ENCODE measurements around the gene FITM1. TPM values are rescaled to one million over a fixed set of nuclear protein-coding genes. Genes with fewer than 3 reads are reported as not detected.

The FITM1 gene
- polyA plus RNA-seq, 1 donor from 2014 or later: 0.88 TPM

DNA sequence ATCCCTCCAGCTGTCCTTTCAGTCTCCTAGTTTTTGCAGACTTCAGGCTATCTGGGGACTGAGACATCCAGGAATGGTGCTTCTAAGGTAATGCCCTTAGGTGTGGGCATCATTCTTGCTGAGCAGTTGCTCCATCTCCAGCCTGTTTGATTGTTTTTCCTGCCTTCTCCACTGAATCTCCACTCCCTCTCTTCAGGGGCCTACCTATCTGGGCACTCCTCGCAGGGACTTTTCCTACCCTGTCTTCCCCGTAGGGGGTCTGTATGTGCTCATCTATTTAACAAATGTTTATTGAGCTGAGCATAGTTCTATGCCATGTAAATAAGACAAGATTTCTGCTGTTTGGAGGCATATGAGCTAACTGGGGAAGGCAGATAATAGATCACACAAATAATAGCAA lies 2.5 kb downstream of the FITM1 start:
- H3K9me2 ChIP-seq (ENCODE audit: insufficient read depth, low read length): no peaks in the 10 kb centered on the region
- H3K79me2 ChIP-seq (replicated peaks; ENCODE audit: insufficient read depth, low read length): no peaks in the 10 kb centered on the region
- H3K9ac ChIP-seq (ENCODE audit: low read length): no peak overlapping the region
- H2AFZ ChIP-seq (ENCODE audit: low read depth, low read length): no peak overlapping the region
- no peaks in the 10 kb centered on the region for H3K9me3 ChIP-seq (ENCODE audit: low read length)
- H3K4me2 ChIP-seq (ENCODE audit: low read length): no peak overlapping the region
- H3K4me3 ChIP-seq (ENCODE audit: low read length): no peak overlapping the region
- H3K36me3 ChIP-seq (ENCODE audit: insufficient read depth, low read length): no peaks in the 10 kb centered on the region
- TF ChIP-seq, protein P1, sequence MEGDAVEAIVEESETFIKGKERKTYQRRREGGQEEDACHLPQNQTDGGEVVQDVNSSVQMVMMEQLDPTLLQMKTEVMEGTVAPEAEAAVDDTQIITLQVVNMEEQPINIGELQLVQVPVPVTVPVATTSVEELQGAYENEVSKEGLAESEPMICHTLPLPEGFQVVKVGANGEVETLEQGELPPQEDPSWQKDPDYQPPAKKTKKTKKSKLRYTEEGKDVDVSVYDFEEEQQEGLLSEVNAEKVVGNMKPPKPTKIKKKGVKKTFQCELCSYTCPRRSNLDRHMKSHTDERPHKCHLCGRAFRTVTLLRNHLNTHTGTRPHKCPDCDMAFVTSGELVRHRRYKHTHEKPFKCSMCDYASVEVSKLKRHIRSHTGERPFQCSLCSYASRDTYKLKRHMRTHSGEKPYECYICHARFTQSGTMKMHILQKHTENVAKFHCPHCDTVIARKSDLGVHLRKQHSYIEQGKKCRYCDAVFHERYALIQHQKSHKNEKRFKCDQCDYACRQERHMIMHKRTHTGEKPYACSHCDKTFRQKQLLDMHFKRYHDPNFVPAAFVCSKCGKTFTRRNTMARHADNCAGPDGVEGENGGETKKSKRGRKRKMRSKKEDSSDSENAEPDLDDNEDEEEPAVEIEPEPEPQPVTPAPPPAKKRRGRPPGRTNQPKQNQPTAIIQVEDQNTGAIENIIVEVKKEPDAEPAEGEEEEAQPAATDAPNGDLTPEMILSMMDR (IDR thresholded peaks at IDR 0.05; ENCODE audit: poor library complexity, severe bottlenecking): no peak
- TF ChIP-seq, protein P2, sequence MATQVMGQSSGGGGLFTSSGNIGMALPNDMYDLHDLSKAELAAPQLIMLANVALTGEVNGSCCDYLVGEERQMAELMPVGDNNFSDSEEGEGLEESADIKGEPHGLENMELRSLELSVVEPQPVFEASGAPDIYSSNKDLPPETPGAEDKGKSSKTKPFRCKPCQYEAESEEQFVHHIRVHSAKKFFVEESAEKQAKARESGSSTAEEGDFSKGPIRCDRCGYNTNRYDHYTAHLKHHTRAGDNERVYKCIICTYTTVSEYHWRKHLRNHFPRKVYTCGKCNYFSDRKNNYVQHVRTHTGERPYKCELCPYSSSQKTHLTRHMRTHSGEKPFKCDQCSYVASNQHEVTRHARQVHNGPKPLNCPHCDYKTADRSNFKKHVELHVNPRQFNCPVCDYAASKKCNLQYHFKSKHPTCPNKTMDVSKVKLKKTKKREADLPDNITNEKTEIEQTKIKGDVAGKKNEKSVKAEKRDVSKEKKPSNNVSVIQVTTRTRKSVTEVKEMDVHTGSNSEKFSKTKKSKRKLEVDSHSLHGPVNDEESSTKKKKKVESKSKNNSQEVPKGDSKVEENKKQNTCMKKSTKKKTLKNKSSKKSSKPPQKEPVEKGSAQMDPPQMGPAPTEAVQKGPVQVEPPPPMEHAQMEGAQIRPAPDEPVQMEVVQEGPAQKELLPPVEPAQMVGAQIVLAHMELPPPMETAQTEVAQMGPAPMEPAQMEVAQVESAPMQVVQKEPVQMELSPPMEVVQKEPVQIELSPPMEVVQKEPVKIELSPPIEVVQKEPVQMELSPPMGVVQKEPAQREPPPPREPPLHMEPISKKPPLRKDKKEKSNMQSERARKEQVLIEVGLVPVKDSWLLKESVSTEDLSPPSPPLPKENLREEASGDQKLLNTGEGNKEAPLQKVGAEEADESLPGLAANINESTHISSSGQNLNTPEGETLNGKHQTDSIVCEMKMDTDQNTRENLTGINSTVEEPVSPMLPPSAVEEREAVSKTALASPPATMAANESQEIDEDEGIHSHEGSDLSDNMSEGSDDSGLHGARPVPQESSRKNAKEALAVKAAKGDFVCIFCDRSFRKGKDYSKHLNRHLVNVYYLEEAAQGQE (IDR thresholded peaks at IDR 0.05; ENCODE audit: borderline replicate concordance): no peak
- no peak for TF ChIP-seq EZH2 (IDR thresholded peaks at IDR 0.05; ENCODE audit: borderline replicate concordance, insufficient read depth, low read length, poor library complexity, severe bottlenecking)
- no peak for TF ChIP-seq EP300 (conservative IDR thresholded peaks at IDR 0.05; ENCODE audit: poor library complexity, severe bottlenecking)
- TF ChIP-seq SMC3 (conservative IDR thresholded peaks at IDR 0.05; ENCODE audit: poor library complexity): no peak
- no peak for TF ChIP-seq TAF1 (IDR thresholded peaks at IDR 0.05; ENCODE audit: low read depth)
- H4K20me1 ChIP-seq (ENCODE audit: insufficient read depth): no peaks in the 10 kb centered on the region
- H3K27ac ChIP-seq (ENCODE audit: low read length): no peak overlapping the region
- H3F3A ChIP-seq (ENCODE audit: insufficient read depth, low read length, poor library complexity, severe bottlenecking): no peaks in the 10 kb centered on the region
- H3K27me3 ChIP-seq (ENCODE audit: insufficient read depth, low read depth, low read length): no peaks in the 10 kb centered on the region

DNA sequence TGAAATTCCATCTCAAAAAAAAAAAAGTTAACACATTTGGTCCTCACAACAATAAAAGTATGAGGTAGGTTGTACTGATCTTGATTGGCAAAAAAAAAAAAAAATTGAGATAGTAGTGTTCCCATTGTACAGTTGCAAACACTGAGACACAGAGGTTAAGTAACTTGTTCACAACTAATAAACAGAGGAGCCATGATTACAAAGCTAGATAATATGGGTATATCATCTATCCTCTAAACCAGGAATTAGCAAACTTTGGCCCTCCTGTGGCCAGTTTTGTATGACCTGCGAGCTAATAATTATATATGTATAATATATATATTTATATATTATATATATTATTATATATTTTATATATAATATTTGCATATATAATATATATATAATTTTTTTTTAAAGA lies 3.3 kb downstream of the FITM1 start:
- Histone ChIP-seq H3K4me2 (ENCODE audit: low read length) (no peak overlapping the region), H3K36me3 (ENCODE audit: insufficient read depth, low read length) (no peaks in the 10 kb centered on the region), H3K9me3 (ENCODE audit: low read length) (no peaks in the 10 kb centered on the region), H4K20me1 (ENCODE audit: insufficient read depth) (no peaks in the 10 kb centered on the region), H3K79me2 (replicated peaks; ENCODE audit: insufficient read depth, low read length) (no peaks in the 10 kb centered on the region), H2AFZ (ENCODE audit: low read depth, low read length) (no peak overlapping the region), H3F3A (ENCODE audit: insufficient read depth, low read length, poor library complexity, severe bottlenecking) (no peaks in the 10 kb centered on the region), H3K4me3 (ENCODE audit: low read length) (no peak overlapping the region), H3K9me2 (ENCODE audit: insufficient read depth, low read length) (no peaks in the 10 kb centered on the region), H3K27me3 (ENCODE audit: insufficient read depth, low read depth, low read length) (no peaks in the 10 kb centered on the region), H3K9ac (ENCODE audit: low read length) (no peak overlapping the region), H3K27ac (ENCODE audit: low read length) (no peak overlapping the region)
- TF ChIP-seq POLR2AphosphoS5 (IDR thresholded peaks at IDR 0.05) (no peak), MXI1 (conservative IDR thresholded peaks at IDR 0.05; ENCODE audit: poor library complexity, severe bottlenecking) (no peak), SMC3 (conservative IDR thresholded peaks at IDR 0.05; ENCODE audit: poor library complexity) (no peak), EZH2 (IDR thresholded peaks at IDR 0.05; ENCODE audit: borderline replicate concordance, insufficient read depth, low read length, poor library complexity, severe bottlenecking) (no peak), EP300 (conservative IDR thresholded peaks at IDR 0.05; ENCODE audit: poor library complexity, severe bottlenecking) (no peak), RAD21 (conservative IDR thresholded peaks at IDR 0.05) (no peak)
- TF ChIP-seq, protein P2 (IDR thresholded peaks at IDR 0.05; ENCODE audit: borderline replicate concordance): no peak
- TF ChIP-seq, protein P1 (IDR thresholded peaks at IDR 0.05; ENCODE audit: poor library complexity, severe bottlenecking): no peak

Data from neural cell (in vitro differentiated cells).